Right atrium auricular region (tissue), 2 donors: ENCODE measurements around the gene TMEM53. TPM values are rescaled to one million over a fixed set of nuclear protein-coding genes. Genes with fewer than 3 reads are reported as not detected.
A peak's percentile ranks its signal among the peaks of the same experiment; 100 is the strongest.

Experiments used
- DNase-seq: peaks from one replicate; pipeline ENCODE4 v3.0.0-alpha.2; 2019; ENCODE audit warnings: low spot score
- H3K27ac ChIP-seq, 2 donors: fragments of 200-600 bp; sonication (generic); 1 replicate in 1 of 2; 2 replicates in 1 of 2; pipeline ENCODE4 v1.5.1; 2016 to 2019
- H3K27me3 ChIP-seq, 2 donors: fragments of 200-600 bp; sonication (generic); one replicate each; pipeline versions ENCODE4 v1.5.1 to v1.6.0; 2017 to 2019
- H3K36me3 ChIP-seq: fragments of 200-600 bp; sonication (generic); one replicate; pipeline ENCODE4 v1.5.1; 2016
- H3K4me1 ChIP-seq, 2 donors: fragments of 200-600 bp; sonication (generic); one replicate each; pipeline versions ENCODE4 v1.5.1 to v1.6.0; 2017 to 2019
- H3K4me3 ChIP-seq, 2 donors: fragments of 200-600 bp; sonication (generic); 1 replicate in 1 of 2; 2 replicates in 1 of 2; pipeline ENCODE4 v1.5.1; 2017 to 2019; ENCODE audit warnings: mild to moderate bottlenecking in 1 of 2, moderate library complexity in 1 of 2
- H3K9me3 ChIP-seq, 2 donors: fragments of 200-600 bp; sonication (generic); one replicate each; pipeline ENCODE4 v1.5.1; 2019
- total RNA-seq, 2 donors: library from RNA; depleted of rRNA; stranded (reverse); fragments of >200 nt; gene quantifications; one replicate each; pipeline ENCODE4 v1.1.0, GENCODE V29; 2016
- TF ChIP-seq, protein P1 (sequence below), 2 donors: fragments of 200-600 bp; sonication (generic); IDR thresholded peaks; one replicate each; pipeline ENCODE4 v1.5.1; 2019; ENCODE audit warnings: antibody characterized with exemption in 2 of 2

TMEM53 gene
- total RNA-seq, 2 donors from 2014 or later = 8.3 to 13.1 TPM

GRCh38 chr1:44609768-44610526 is 64.3 kb downstream of the TMEM53 start:
- Histone ChIP-seq H3K9me3 (no peaks in the 10 kb centered on the region), H3K27me3 (no peaks in the 10 kb centered on the region), H3K36me3 (no peaks in the 10 kb centered on the region), H3K27ac (no peak overlapping the region), H3K4me1 (peaks cover 0 to 5% of the 10 kb centered on the region in 2 donors), H3K4me3 (no peak overlapping the region)
- TF ChIP-seq, protein P1, sequence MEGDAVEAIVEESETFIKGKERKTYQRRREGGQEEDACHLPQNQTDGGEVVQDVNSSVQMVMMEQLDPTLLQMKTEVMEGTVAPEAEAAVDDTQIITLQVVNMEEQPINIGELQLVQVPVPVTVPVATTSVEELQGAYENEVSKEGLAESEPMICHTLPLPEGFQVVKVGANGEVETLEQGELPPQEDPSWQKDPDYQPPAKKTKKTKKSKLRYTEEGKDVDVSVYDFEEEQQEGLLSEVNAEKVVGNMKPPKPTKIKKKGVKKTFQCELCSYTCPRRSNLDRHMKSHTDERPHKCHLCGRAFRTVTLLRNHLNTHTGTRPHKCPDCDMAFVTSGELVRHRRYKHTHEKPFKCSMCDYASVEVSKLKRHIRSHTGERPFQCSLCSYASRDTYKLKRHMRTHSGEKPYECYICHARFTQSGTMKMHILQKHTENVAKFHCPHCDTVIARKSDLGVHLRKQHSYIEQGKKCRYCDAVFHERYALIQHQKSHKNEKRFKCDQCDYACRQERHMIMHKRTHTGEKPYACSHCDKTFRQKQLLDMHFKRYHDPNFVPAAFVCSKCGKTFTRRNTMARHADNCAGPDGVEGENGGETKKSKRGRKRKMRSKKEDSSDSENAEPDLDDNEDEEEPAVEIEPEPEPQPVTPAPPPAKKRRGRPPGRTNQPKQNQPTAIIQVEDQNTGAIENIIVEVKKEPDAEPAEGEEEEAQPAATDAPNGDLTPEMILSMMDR (IDR thresholded peaks at IDR 0.05) = peak in 1 of 2 donors; percentile 6
- DNase-seq = no peak

DNA sequence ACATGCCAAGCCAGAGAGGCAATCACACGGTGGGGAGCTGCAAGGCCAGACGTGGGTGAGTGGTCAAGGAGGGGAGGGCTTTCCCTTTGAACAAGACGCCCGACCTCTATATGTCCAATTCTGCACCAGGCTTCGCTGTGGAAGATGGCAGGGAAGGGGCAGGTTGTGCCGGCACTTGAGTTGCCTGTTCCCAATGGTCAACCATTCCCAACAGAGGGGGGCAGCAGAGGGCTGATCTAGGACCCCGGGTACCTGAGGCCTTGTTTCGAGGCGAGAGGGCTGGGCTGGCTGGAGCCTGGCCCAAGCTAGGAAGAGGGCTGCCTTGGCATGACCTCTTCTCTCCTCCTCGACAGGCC is 64.9 kb downstream of the TMEM53 start:
- peaks cover 0 to 5% of the 10 kb centered on the region in 2 donors for H3K4me1 ChIP-seq
- TF ChIP-seq, protein P1 (IDR thresholded peaks at IDR 0.05) = peak; percentile 35 to 68
- no peak overlapping the region for H3K4me3 ChIP-seq
- DNase-seq = peak; percentile 63
- no peak overlapping the region for H3K27ac ChIP-seq
- no peaks in the 10 kb centered on the region for H3K36me3 ChIP-seq
- H3K27me3 ChIP-seq = no peaks in the 10 kb centered on the region
- H3K9me3 ChIP-seq = no peaks in the 10 kb centered on the region

- no peak for DNase-seq
- no peak overlapping the region for H3K27ac ChIP-seq
- no peaks in the 10 kb centered on the region for H3K27me3 ChIP-seq
- TF ChIP-seq, protein P1 (IDR thresholded peaks at IDR 0.05) = no peak
- H3K9me3 ChIP-seq = no peaks in the 10 kb centered on the region
- H3K36me3 ChIP-seq = no peaks in the 10 kb centered on the region
- peaks cover 0 to 5% of the 10 kb centered on the region in 2 donors for H3K4me1 ChIP-seq
- no peak overlapping the region for H3K4me3 ChIP-seq
Measured at GRCh38 chr1:44608141-44608540, 66.1 kb downstream of the TMEM53 start.

GRCh38 chr1:44606701-44607281 is 67.5 kb downstream of the TMEM53 start:
- Histone ChIP-seq H3K4me3 (no peak overlapping the region), H3K4me1 (peaks cover 0 to 5% of the 10 kb centered on the region in 2 donors), H3K9me3 (no peaks in the 10 kb centered on the region), H3K36me3 (no peaks in the 10 kb centered on the region), H3K27ac (no peak overlapping the region), H3K27me3 (no peaks in the 10 kb centered on the region)
- TF ChIP-seq, protein P1 (IDR thresholded peaks at IDR 0.05) = no peak
- no peak for DNase-seq

- H3K27me3 ChIP-seq = no peaks in the 10 kb centered on the region
- TF ChIP-seq, protein P1 (IDR thresholded peaks at IDR 0.05) = no peak
Measured at GRCh38 chr1:44605914-44606615, 68.2 kb downstream of the TMEM53 start.

More at GRCh38 chr1:44605914-44606615, 68.2 kb downstream of the TMEM53 start:
- H3K27ac ChIP-seq = no peak overlapping the region
- no peaks in the 10 kb centered on the region for H3K9me3 ChIP-seq
- DNase-seq = no peak
- H3K4me3 ChIP-seq = no peak overlapping the region
- peaks cover 0 to 5% of the 10 kb centered on the region in 2 donors for H3K4me1 ChIP-seq
- no peaks in the 10 kb centered on the region for H3K36me3 ChIP-seq
